ENCODE measurements around the gene C17orf58.
"Not testable (repeated sequence)": the region's sequence is repeated elsewhere in the genome, so short reads cannot be mapped to it uniquely, and the experiment has no call there.

Gene C17orf58

DNA sequence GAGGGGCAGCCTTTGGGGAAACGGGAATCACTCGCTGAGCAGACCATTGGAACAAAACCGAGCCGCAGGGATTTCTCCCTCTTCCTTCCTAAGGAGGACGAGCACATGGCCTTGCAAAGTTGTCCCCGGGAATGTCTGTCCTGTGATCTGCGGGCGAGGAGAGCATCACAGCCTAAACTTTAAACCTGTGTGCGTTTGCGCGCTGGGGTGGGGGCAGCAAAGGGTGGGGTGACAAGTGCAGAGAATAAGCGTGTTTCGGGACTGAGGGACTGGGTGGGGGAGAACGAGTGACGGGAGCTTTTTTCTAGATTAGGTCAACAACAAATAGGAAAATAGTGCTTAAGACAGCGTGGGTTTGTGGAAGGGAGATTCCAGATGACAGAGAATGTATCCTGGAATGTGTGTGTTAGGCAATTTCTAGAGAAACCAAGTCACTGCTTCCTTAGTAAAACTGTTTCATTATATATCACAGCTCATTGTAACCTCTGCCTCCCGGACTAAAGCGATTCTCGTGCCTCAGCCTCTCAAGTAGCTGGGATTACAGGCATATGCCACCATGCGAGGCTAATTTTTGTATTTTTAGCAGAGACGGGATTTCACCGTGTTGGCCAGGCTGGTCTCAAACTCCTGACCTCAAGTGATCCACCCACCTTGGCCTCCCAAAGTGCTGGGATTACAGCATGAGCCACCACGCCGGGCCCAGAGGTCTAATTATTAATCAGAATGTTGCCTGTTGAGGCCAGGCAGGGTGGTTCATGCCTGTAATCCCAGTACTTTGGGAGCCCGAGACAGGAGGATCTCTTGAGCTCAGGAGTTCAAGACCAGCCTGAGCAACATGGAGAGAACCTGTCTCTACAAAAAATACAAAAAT is at the start of gene C17orf58:
Gene C17orf58 (minus strand): TSS at position 169 of the 871 bp plus-strand sequence. CDS start 271 bp downstream, outside the sequence.
- DNase-seq = not testable (repeated sequence)

DNA sequence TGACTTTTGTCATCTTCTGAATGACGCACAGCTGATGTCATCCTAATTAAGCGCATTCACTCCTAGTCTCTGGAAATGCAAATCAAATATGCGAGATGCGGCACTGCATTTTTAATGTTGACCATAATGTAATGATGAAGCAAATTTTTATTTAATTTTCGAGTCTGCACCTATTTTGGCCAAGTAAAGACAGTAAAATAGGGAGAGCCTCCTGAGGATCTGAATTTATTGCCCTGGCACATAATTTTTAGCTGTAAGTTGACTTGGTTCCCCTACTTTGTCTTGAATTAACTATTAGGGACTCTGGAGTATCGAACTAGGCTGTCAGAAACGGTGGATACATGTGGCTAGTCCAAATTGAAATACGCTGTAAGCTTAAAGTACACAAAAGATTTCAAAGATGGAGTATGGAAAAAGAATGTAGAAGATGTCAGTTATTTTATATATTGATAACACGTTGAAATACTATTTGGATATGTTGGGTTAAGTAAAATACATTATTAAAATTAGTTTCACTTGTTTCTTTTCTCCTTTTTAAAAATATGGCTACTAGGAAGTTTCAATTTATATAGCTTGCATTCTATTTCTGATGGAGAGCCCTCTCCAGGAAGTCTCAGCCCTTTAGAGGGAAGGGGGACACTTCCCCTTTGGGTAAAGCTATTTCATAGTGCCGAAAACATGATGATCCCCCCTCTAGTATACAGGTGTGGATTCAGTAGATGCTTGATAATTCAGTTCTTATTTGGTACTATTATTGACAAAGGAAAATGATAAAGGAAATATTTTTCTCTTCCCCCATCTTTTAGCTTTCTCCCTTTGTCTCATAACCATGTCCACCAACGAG is 40.3 kb upstream of the C17orf58 start:
- DNase-seq = no peak

DNA sequence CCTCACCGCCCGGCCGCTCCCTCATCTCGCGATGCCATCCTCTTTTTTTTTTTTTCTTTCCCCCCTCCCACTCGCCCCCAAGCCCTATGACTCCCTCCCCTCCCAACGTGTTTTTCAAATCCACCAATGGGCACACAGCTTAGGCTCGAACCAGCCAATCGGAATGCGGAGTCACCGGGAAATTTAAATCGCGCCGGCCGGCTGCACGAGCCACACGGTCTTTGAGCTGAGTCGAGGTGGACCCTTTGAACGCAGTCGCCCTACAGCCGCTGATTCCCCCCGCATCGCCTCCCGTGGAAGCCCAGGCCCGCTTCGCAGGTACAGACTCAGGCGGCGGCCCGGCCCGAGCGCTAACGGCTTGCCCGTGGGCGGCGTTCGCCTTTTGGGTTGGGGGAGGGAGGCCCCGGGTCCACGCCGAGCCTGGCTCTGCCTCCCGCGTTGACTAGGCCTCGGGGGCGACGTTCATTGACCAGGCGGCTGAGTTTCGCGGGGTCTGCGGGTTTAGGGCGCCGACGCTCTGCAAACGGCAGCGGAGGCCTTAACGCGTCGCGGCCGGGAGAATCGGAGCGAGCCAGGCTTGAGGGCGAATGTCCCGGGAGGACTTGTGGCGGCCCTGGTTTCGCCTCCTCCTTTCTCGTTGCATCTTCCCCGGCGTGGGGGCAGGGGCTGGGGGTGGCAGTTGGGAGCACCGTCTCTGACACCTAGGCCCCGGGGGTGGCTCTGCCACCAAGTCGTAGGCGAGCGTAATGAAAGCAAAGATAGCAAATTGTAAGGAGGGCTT is 39.4 kb upstream of the C17orf58 start, which contains the start of gene KPNA2:
Gene KPNA2 (plus strand): TSS at position 213 of the 781 bp plus-strand sequence. CDS start 1,398 bp downstream, outside the sequence.
- peak; percentile 87 to 93 for DNase-seq

DNA sequence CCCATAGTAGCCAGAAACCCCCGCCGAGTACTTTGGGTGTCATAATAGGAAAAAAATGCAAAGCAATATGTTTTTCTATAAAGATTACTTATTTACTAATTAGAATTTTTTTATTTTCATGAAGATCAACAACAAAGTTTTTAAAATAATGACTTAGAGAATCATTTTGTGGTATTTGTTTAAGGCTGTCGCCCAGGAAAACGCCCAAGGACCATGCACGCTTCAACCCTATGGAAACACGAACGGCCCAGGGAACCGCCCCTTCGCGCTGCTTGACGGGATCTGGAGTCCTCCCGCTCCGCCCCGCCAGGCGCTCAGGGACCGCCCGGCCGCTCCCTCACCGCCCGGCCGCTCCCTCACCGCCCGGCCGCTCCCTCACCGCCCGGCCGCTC is 38.9 kb upstream of the C17orf58 start:
- DNase-seq = peak in 1 of 2 donors; percentile 87

DNA sequence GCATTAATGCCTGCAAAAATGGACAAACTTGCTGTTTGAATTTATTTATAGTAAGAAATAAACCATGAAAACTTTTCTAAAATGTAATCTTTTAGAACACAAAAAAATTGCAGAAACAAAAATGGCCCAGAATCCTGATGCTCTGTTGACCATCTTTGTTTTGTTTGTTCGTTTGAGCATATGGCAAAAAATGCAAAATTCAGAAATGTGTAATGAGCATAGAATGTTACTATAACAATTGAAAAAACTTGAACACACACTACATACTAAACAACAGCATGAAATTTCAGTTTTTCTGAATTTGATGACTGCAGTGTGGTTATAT is 38.1 kb upstream of the C17orf58 start:
- no peak for DNase-seq

DNA sequence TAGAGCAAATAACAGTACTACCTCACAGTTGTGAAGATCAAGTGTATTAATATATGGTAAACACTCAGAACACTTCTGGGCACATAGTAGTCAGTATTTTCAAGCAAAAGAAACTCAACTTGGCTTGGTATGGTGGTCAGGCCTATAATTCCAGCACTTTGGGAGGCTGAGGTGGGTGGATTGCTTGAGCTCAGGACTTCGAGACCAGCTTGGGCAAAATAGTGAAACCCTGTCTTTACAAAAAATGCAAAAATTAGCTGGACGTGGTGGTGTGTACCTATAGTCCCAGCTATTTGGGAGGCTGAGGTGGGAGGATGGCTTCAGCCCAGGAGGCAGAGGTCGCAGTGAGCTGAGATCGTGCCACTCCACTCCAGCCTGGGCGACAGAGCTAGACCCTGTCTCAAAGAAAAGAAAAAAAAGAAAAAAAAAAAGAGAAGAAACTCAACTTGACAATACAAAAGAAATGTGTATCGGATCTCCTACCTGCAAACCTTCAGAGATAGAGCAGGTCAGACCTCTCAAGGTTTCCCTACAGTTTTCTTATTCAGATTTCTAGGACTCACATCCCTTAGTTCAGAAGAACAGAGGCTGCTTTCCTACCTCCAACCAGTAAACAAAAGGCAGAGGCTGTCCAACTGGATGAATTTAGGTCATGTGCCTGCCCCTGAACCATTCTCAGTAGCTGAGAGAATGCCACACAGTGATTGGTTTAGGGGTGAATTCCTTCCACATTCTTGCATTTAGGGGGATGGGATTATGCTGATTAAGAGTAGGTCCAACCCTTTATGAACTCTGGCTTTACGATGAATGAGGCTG is 37.6 kb upstream of the C17orf58 start:
- no peak for DNase-seq

DNA sequence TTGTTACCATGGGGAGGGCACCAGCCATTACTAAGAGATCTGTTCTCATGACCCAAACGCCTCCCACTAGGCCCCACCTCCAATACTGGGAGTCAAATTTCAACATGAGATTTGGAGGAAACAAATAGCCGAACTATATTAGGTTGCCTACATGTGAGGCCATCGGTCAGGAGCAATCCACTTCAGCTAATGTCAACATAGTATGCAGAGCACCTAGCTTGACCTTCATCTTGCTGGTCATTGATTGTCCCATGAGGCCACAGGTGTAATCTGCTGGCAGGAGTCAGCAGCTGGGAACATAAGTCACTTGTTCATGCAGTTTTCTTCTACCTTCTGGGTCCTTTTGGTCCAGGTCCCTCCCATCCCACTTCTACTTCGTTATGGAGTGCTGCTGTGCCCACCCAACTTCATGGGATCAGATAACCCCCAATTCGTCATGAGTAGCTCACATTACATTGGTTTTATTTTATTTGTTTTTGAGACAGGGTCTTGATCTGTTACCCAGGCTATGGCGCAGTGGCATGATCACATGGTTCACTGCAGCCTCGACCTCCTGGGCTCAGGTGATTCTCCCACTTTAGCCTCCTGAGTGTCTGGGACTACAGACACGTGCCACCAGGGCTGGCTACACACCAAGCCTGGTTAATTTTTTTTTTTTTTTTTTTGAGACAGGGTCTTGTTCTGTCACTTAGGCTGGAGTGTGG is 33.4 kb upstream of the C17orf58 start:
- DNase-seq = no peak

DNA sequence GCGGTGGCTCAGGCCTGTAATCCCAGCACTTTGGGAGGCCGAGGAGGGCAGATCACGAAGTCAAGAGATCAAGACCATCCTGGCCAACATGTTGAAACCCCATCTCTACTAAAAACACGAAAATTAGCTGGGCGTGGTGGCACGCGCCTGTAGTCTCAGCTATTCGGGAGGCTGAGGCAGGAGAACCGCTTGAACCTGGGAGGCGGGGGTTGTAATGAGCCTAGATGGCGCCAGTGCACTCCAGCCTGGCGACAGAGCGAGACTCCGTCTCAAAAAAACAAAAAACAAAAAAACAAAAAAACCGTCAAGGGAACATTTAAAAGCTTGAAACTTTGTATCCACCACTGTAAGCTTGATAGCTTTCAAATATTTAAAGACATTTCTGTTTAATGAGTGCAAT is 26.3 kb upstream of the C17orf58 start:
- DNase-seq = not testable (repeated sequence)

DNA sequence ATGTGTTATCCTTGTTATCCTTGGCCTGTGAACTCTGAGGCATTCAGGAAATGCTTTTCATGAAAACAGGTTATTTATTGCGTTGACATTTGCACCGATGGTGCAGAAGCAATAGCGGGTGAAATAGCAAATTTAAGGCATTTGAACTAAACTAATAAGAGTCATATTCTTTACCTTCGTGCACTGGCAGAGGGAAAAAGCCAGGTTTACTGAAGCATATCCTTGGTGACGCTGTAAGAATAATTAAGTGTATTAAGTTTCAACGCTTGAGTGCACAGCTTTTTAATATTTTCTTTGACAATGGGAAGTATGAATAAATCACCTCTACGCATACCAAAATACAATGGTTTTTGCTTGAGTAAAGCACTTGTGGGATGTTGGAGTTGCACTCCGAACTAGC is 25.7 kb upstream of the C17orf58 start:
- DNase-seq = no peak

DNA sequence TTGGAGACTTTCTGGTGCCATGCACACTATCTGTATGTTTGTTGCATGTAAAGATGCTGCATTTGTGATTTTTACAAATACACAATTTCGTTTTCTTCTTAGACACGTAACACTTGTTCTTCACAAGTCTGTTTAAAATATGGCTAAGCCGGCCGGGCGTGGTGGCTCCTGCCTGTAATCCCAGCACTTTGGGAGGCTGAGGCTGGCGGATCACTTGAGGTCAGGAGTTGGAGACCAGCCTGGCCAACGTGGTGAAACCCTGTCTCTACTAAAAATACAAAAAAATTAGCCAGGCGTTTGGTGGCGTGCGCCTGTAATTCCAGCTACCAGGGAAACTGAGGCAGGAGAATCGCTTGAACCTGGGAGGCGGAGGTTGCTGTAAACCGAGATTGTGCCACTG is 24.5 kb upstream of the C17orf58 start:
- DNase-seq = not testable (repeated sequence)

GRCh38 chr17:68020409-68020756 is 24.1 kb upstream of the C17orf58 start:
- no peak for DNase-seq

DNA sequence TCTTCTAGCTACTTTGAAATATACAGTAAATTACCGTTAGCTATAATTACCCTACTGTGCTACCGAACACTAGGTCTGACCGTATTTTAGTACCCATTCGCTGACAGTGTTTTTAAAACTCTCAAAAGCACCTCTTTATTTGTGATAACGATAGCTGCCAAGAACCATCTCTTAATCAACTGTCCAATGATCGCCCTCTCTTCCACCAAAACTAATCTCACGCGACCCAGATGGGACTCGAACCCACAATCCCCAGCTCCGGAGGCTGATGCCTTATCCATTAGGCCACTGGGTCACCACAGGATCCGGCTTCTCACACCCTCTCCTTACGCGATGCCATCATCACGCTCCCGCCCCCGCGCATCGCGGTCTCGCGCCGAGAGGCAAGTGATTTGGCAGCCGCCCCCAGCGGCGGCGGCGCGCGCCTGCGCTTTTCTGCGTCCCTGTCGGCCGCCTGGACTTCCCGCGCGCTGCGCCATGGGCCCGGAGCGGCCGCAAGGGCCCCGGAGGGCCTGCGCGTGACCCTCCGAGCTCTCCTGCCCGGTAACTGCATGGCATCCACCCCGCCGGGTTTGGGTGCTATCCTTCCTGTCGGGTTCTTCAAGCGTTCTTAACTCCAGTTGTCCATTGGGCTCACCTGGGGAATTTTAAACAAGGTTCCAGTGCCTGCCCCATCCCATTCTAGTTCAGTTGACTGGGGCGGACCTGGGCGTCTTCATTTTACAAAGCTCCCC is 23.6 kb upstream of the C17orf58 start:
- DNase-seq = peak; percentile 86 to 96

DNA sequence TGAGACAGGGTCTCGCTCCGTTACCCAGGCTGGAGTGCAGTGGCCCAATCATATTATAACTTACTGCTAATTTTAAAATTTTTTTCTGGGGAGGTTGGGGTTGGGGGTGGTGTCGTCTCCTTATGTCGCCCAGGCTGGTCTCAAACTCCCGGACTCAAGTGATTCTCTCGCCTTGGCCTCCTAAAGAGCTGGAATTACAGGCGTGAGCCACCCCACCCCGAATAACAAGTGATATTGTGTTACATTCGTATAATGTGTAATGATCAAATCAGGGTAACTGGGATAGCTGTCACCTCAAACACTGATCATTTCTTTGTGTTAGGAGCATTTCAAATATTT is 23.0 kb upstream of the C17orf58 start:
- no peak for DNase-seq

GRCh38 chr17:68018493-68018892 is 22.2 kb upstream of the C17orf58 start:
- DNase-seq = not testable (repeated sequence)

DNA sequence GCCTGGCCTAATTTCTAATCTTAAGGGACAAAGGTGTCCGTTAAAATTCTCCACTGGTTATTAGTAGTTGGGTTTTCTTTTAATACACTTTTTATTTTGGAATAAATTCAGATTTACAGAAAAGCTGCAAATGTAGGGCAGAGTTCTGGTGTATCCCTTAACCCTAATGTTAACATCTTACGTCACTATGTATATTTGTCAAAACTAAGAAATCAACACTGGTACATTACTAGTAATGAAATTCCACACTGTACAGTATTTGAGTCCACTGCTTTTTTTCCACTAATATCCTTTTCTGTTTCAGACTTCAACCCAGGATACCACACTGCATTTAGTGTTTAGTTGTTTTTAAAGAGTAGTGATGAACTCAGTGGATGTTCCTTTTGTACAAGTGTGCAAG is 20.6 kb upstream of the C17orf58 start:
- no peak for DNase-seq

DNA sequence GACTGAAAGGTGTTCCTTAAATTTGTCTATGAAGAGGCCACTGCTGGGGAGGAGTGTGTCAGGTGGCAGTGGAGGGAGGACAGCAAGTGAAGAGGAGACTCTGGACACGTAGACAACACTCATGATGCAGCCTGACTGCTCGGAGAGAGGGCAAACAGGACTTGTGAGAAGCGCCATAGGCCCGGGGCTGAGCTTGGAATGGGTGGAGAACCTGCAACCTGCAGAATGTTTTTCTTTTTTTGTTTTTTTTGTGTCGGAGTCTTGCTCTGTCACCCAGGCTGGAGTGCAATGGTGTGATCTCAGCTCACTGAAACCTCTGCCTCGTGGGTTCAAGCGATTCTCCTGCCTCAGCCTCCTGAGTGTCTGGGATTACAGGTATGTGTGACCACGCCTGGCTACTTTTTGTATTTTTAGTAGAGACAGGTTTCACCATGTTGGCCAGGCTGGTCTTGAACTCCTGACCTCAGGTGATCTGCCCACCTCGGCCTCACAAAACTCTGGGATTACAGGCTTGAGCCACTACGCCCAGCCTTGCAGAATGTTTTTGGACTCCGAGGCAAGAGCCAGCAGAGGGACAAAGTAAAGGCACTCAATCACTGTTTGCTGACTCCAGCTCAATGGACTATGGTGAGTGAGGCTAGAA is 18.9 kb upstream of the C17orf58 start:
- DNase-seq = no peak

DNA sequence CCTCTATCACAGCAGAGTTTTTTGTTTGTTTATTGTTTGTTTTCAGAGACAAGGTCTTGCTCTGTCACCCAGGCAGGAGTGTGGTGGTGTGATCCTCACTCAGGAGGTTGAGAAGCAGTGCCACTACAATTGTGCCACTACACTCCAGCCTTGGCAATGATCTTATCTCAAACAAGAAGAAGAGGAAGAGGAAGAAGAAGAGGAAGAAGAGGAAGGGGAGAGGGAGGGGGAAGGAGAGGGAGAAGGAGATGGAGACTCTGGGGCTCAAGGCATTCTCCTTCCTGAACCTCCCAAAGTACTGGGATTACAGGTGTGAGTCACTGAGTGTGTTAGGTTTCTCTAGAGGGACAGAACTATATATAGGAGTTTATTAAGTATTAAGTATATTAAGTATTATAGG is 17.1 kb upstream of the C17orf58 start:
- no peak for DNase-seq

- DNase-seq = peak; percentile 35 to 37
Measured at GRCh38 chr17:68011199-68011665, 15.0 kb upstream of the C17orf58 start.

GRCh38 chr17:68006797-68007196 is 10.5 kb upstream of the C17orf58 start:
- no peak for DNase-seq

- no peak for DNase-seq
Measured at GRCh38 chr17:68004201-68004600, 7.9 kb upstream of the C17orf58 start.

All from bone marrow (tissue), 2 donors.